ENCODE results near the gene NEURL1B. TPM values are rescaled to one million over a fixed set of nuclear protein-coding genes. Genes with fewer than 3 reads are reported as not detected.

Gene NEURL1B
- total RNA-seq, 2 donors from 2014 or later: 17.3 to 17.6 TPM

DNA sequence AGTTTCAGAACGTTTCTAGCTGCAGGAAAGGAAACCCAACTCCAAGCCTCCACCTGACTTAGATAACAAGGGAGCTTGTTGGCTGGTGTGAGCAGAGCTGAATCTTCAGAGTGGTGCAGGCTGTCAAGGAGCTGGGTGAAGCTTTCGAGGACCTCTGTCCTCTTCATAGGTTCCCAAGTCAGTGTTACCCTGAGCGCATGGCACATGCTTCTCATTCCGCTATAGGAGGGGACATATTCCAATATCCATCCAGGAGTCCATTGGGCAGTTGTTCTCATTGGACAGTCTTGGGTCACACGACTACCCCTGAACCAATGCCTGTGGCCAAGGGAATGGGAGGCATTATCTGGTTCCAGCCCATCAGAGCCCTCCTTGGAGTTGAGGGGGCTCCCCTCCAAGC, 79.6 kb downstream of the NEURL1B start:
- H3K4me1 ChIP-seq (ENCODE audit: control insufficient read depth in 1 of 2, low read depth in 2 of 2): peaks cover 20 to 49% of the 10 kb centered on the region in 2 donors
- no peaks in the 10 kb centered on the region for H3K9me3 ChIP-seq
- H3K27me3 ChIP-seq (replicated peaks; ENCODE audit: insufficient read depth): no peaks in the 10 kb centered on the region
- H3K27ac ChIP-seq: peak overlapping the region; percentile 52 to 76
- no peak for DNase-seq (ENCODE audit: low spot score)
- no peak for TF ChIP-seq CTCF (IDR thresholded peaks at IDR 0.05)
- H3K36me3 ChIP-seq: no peaks in the 10 kb centered on the region
- ATAC-seq (ENCODE audit: insufficient number of reproducible peaks, low FRiP score, low read depth): no peak
- no peak overlapping the region for H3K4me3 ChIP-seq

GRCh38 chr5:172721455-172722326, 80.6 kb downstream of the NEURL1B start:
- H3K9me3 ChIP-seq: no peaks in the 10 kb centered on the region
- DNase-seq (ENCODE audit: low spot score): no peak
- H3K4me3 ChIP-seq: peak overlapping the region; percentile 49
- TF ChIP-seq CTCF (IDR thresholded peaks at IDR 0.05): no peak
- peaks cover 18 to 46% of the 10 kb centered on the region in 2 donors for H3K4me1 ChIP-seq (ENCODE audit: control insufficient read depth in 1 of 2, low read depth in 2 of 2)
- H3K27me3 ChIP-seq (replicated peaks; ENCODE audit: insufficient read depth): no peaks in the 10 kb centered on the region
- H3K27ac ChIP-seq: peak overlapping the region; percentile 52 to 76
- H3K36me3 ChIP-seq: no peaks in the 10 kb centered on the region
- ATAC-seq (ENCODE audit: insufficient number of reproducible peaks, low FRiP score, low read depth): no peak

DNA sequence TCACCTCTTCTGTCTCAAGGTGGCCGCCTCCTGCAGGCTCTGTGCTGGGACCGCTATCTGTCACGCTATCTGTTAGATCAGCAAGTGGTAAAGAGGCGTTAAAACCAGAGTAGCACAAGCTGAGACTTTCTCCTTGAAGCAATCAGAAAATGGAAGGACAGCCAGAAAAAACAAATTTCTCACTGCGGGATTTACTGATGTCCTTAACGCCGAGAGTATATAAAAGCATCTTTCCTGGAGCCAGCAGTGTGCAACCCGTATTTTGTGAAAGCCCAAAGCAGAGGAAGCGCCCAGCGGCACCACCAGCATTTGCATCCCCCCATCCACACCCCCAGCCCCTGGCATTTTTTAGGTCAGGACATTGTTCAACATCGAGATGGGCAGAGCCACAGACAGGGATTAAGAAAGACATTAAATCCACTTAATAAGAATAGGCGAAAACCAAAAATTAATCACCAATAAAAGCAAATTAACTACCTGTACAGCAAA, 81.3 kb downstream of the NEURL1B start:
- Histone ChIP-seq H3K27me3 (replicated peaks; ENCODE audit: insufficient read depth) (no peaks in the 10 kb centered on the region), H3K36me3 (no peaks in the 10 kb centered on the region), H3K4me3 (peak overlapping the region; percentile 49), H3K9me3 (no peaks in the 10 kb centered on the region), H3K27ac (peak overlapping the region; percentile 48 to 76), H3K4me1 (ENCODE audit: control insufficient read depth in 1 of 2, low read depth in 2 of 2) (peaks cover 13 to 40% of the 10 kb centered on the region in 2 donors)
- DNase-seq (ENCODE audit: low spot score) (no peak), ATAC-seq (ENCODE audit: insufficient number of reproducible peaks, low FRiP score, low read depth) (no peak)
- TF ChIP-seq CTCF (IDR thresholded peaks at IDR 0.05): no peak

DNA sequence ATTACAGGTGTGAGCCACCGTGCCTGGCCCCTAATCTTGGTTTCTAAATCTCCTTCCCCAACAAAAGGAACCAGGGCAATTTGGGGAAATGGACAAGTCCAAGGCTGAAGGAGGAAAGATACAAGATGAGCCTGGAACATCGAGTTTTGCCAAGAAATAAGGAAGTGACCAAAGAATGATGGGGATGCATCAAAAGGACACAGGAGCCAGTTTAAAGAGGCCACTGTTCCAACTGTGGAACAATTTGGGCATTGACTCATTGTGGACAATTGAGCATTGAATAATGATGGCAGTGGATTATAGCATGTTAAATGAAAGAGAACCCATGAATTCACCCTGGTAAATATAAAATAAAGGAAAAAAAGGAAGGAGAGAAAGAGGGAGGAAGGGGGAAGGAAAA, 82.4 kb downstream of the NEURL1B start:
- ATAC-seq (ENCODE audit: insufficient number of reproducible peaks, low FRiP score, low read depth): no peak
- no peaks in the 10 kb centered on the region for H3K36me3 ChIP-seq
- H3K9me3 ChIP-seq: no peaks in the 10 kb centered on the region
- H3K4me3 ChIP-seq: no peak overlapping the region
- TF ChIP-seq CTCF (IDR thresholded peaks at IDR 0.05): no peak
- H3K27me3 ChIP-seq (replicated peaks; ENCODE audit: insufficient read depth): no peaks in the 10 kb centered on the region
- peaks cover 11 to 34% of the 10 kb centered on the region in 2 donors for H3K4me1 ChIP-seq (ENCODE audit: control insufficient read depth in 1 of 2, low read depth in 2 of 2)
- no peak for DNase-seq (ENCODE audit: low spot score)
- H3K27ac ChIP-seq: peak overlapping the region in 1 of 2 donors; percentile 76

- Histone ChIP-seq H3K36me3 (no peaks in the 10 kb centered on the region), H3K4me1 (ENCODE audit: control insufficient read depth in 1 of 2, low read depth in 2 of 2) (peaks cover 11 to 34% of the 10 kb centered on the region in 2 donors), H3K27me3 (replicated peaks; ENCODE audit: insufficient read depth) (no peaks in the 10 kb centered on the region), H3K9me3 (no peaks in the 10 kb centered on the region), H3K4me3 (no peak overlapping the region), H3K27ac (no peak overlapping the region)
- ATAC-seq (ENCODE audit: insufficient number of reproducible peaks, low FRiP score, low read depth) (no peak), DNase-seq (ENCODE audit: low spot score) (no peak)
- TF ChIP-seq CTCF (IDR thresholded peaks at IDR 0.05): no peak
These were observed 83.5 kb downstream of the NEURL1B start for GRCh38 chr5:172724242-172725183.
